ENCODE measurements around the gene SLC25A33.
"Not testable (repeated sequence)": the region's sequence is repeated elsewhere in the genome, so short reads cannot be mapped to it uniquely, and the experiment has no call there.

Gene SLC25A33

DNA sequence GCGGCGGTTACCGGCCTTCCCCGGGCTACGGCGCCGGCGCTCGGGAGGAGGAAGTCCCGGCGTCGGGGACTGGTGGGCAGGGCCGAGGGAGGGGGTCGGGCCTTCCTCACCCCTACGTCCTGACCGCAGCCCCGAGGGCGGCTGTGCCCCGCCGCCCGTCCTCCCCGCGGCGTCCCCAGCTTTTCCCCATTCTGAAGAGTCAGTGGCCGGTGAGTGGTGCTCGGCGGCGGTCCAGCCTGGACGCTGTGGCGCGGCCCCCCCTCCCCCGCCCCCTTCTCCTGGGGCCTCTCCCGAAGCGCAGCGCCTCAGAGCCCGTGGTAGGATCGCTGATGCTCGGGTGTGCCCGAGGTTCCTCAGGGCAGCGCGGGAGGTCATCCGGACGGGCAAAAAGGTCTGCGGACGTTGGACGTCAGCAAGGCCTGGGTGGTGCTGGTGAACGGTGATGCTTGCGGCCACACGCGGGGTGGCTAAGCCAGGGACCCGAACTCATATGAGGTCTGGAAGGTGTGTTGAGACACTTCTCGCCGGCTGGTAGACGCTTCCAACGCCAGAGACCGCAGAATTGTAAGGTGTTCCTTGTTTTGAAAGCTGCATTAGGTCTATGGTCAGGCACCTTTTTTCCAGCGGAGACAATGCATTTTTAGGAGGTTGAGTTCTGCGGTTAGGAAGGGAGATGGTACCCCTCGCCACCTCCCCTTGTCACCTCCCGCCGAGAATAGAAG is 725 bp downstream of the SLC25A33 start:
- no peak for DNase-seq

DNA sequence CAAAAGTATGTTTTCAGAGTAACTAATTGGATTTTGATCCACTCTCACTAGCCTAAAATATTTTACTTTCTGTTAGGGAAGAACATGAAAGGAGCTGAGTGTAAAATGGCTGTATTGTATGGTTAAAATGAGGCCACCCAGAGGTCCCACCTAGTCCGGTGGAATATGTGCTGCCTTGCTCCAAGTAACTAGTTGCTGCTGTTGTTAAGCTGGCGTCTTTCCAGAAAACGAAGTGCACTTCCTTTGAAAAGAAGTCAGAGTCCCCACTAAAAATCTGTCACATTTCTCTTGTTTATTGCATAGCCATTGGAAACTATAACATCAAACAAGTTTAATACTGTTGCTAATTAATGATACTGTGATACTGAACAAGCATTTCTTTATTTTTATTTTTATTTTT is 3.2 kb downstream of the SLC25A33 start:
- no peak for DNase-seq

DNA sequence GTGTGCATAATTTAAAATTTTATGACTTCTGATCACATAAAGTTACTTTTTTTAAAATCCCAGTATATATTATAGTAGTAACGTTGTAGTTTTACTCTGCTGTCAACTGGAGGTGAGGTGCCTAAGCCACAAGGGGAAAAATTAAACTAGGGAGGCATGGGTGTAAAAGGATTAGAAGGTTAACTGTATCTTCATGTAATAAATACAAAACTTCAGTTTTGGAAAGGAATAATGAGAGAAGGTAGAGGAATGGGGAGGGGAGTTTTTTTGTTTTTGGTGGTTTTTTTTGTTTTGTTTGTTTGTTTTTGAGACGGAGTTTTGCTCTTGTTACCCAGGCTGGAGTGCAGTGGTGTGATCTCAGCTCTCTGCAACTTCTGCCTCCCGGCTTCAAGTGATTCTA is 5.7 kb downstream of the SLC25A33 start:
- DNase-seq = no peak

DNA sequence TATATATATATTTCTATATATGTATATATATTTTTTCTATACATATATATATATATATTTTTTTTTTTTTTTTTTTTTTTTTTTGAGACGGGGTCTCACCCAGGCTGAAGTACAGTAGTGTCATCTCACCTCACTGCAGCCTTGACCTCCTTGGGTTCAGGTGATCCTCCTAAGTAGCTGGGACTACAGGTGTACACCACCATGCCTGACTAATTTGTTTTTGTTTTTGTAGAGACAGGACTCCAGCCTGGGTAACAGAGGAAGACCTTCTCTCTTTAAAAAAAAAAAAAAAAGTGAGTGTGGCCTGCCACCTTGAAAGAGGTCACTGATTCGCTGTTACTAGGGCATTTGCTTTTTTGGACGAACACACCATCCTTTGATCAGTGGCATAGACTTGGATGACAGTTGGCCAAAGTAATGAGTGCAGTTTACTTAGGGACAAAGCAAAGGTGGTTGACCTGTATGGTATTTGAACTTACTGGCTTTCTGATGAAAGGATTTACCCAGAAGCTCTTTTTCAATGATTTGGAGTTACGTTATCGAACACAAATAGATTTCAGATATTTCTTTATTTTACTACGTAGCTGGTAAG is 10.8 kb downstream of the SLC25A33 start:
- DNase-seq = no peak

DNA sequence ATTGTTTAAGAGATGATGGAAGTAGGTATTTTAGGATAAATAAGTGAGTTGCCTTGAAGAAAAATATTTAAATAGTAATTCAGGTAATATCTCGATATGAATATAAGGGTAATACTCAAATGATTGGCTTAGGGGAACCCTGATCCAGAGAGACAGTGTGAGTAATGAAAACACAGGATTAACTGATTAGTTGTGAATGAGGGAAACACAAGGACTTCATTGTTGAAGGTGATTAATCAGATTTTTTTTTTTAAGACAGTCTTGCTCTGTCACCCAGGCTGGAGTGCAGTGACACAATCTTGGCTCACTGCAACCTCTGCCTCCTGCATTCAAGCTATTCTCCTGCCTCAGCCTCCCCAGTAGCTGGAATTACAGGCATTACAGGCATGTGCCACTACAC is 12.7 kb downstream of the SLC25A33 start:
- DNase-seq = no peak

GRCh38 chr1:9553736-9554144 is 14.5 kb downstream of the SLC25A33 start:
- DNase-seq = no peak

DNA sequence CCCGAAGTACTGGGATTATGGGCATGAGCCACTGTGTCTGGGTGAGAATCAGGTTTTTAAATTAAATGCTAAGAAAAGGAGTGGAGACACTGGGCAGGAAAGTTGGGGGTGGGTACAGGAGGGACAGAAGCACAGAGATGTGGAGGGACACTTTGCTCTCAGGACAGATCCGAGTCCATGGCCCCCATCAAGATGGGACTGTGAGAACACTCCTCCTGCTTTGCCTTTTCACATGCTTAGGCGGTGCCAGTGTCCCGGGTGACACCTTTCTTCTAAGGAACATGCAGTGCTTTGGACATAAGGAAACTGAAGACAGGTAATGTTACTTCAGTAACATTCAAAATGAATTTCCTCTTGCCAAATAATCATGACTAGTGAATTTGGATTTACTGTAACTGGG is 16.7 kb downstream of the SLC25A33 start:
- DNase-seq = no peak

DNA sequence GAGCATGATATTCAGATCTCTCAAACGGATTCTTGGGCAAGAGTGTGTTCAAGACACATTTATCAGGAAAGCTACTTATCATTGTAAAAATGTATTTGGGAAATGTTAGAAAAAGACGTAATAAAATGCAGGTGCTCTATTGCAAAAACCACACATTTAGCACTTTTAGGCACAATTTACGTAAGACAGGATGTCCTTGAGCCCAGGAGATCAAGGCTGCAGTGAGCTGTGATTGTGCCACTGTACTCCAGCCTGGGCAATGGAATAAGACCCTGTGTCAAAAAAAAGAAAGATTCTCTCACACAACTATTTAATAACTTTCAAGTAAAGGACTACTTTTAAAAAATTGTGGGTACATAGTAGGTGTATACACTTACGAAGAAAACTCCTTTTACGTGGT is 18.4 kb downstream of the SLC25A33 start:
- DNase-seq = no peak

- DNase-seq = no peak
These were observed 19.1 kb downstream of the SLC25A33 start for GRCh38 chr1:9558271-9558945.

DNA sequence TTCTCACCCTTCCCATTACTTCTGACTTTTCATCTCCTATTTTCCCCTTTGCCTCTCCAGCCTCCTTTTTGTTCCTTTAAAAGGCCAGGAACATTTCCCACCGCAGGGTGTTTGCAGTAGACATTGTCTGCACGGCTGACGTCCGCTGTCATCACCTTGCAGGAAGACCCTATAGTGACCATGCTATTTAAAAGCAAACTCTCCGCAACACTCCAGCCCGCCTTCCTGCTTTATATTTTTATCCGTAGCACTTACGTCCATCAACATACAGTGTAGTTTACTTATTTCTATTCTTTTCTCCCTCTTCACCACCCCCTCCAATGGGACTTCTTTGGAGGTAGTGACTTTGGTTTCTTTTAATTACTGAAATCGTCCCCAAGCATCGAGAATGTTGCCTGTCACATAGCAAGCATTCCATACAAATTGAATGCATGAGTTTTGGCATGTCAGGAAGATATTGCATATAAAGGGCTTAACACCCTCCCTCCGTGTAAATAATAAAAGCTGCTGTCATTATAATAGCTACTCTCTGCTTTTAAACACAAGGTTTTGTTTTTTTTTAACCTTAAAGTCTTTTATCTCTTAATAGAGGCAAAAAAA is 19.8 kb downstream of the SLC25A33 start:
- no peak for DNase-seq

DNA sequence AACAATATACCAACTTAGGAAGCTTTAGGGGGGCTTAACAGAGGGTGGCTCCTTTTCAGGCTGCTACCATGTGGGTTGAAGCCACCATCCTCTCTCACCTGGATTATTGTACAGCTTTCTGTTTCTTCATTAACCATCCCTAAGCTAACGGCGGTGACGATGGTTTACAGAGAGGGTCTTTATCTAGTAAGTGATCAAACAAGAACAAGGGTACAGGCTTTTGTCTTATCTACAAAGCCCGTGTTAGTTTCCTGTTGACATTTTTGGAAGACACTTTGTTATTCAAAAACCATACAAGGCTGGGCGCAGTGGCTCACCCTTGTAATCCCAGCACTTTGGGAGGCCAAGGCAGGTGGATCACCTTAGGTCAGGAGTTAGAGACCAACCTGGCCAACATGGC is 20.4 kb downstream of the SLC25A33 start:
- no peak for DNase-seq

DNA sequence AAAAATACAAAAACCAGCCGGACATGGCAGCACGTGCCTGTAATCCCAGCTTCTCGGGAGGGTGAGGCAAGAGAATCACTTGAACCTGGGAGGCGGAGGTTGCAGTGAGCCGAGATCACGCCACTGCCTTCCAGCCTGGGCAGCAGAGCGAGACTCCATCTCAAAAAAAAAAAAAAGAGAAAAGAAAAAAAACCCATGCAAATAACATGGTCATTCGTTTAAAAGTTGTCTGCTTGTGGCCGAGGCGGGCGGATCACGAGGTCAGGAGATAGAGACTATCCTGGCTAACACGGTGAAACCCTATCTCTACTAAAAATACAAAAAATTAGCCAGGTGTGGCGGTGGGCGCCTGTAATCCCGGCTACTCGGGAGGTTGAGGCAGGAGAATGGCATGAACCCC is 20.8 kb downstream of the SLC25A33 start:
- DNase-seq = not testable (repeated sequence)

DNA sequence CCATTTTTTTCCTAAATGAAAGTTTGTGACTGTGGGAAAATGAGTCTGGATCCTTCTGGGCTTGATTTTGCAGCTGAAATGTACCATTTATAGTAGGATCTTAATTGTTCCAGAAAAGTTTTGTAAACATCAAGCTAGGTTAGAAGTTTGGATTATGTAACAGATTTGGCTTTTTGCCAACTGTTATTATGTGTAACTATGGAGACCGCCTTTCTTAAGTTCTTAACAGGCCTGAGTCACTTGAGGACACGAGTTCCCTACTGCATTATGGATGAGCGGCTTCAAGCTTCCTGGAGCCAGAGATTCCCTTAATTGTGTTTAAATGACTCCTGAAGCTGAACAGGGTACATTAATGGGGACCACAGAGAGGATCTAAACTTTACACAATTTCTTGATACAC is 22.2 kb downstream of the SLC25A33 start:
- no peak for DNase-seq

DNA sequence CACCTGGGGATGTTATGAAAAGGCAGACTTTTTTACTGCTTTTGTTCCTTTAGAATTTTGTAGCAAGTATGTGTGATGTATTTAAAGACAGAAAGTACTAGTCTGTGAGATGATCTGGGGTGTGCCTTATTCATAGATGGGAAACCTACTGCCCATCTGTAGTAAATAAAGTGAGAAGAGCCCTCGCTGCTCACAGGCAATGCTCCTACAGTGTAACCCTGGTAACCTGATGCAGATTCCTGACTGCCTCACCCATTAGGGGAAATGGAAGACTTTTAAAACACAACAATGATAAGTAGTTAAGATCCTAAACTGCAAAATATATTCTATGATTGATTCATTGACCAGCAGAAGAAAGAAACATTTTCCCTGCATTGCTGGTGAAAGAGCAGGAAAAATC is 30.0 kb downstream of the SLC25A33 start:
- DNase-seq = no peak

- DNase-seq = not testable (repeated sequence)
These were observed 31.7 kb downstream of the SLC25A33 start for GRCh38 chr1:9570886-9571529.

GRCh38 chr1:9573723-9574122 is 34.5 kb downstream of the SLC25A33 start:
- no peak for DNase-seq

GRCh38 chr1:9575486-9575885 is 36.2 kb downstream of the SLC25A33 start:
- DNase-seq = no peak

GRCh38 chr1:9576903-9577302 is 37.6 kb downstream of the SLC25A33 start:
- no peak for DNase-seq

- no peak for DNase-seq
These were observed 38.2 kb downstream of the SLC25A33 start for GRCh38 chr1:9577423-9577822.

GRCh38 chr1:9580942-9581341 is 41.7 kb downstream of the SLC25A33 start:
- no peak for DNase-seq

DNA sequence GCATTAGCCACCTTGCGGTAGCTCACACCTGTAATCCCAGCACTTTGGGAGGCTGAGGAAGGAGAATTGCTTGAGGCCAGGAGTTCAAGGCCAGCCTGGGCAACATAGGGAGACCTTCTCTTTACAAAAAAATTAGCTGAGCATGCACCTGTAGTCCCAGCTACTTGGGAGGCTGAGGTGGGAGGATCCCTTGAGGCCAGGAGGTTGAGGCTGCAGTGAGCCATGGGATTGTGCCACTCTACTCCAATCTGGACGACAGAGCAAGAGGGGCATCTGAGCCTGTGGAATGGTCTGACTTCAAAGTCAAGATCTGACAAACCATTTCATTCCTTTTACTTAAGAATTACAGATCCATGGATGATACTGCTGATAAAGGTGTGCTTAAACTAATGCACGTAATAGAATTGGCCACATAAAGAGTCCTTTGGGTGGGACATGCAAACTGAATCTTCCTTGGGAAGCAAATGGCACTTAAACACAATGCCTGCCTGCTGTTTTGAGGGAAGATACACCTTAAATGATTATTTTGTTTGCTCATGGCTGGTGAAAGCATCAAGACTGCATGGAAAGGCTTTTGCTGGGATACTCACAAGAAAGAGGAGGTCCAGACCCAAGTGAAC is 47.0 kb downstream of the SLC25A33 start:
- no peak for DNase-seq

- DNase-seq = peak; percentile 55
These were observed 49.4 kb downstream of the SLC25A33 start, which contains the start of gene TMEM201 for GRCh38 chr1:9588551-9589143. TMEM201 (plus strand) TSS chr1:9588911; CDS start chr1:9588931, 20 bp downstream.

Data from NCI-H2081 treated with DMSO at 0.1 percent for 48 hours (cell line).